K562 (cell line): ENCODE measurements around the gene MKS1. TPM values are rescaled to one million over a fixed set of nuclear protein-coding genes. Genes with fewer than 3 reads are reported as not detected.

Experiments used
- ATAC-seq: fragments of 200-7000 bp; cut with Tn5 transposase; 3 replicates; pipeline ENCODE4 v1.9.1; 2020; ENCODE audit warnings: moderate library complexity
- BruUV-seq: library from RNA; stranded (reverse); fragments of 400-500 nt; replicated peaks from 2 replicates; lab custom pipeline; 2021; lab: Mats Ljungman, UMichigan
- CTCF ChIA-PET: fragments of 300-600 bp; formaldehyde crosslinking; extraction: SDS; loops from one replicate; lab custom pipeline; 2021; ENCODE audit warnings: low intra/inter-chr PET ratio; lab: Yijun Ruan, JAX
- POLR2A ChIA-PET: fragments of 300-600, 350-650 bp; sonication (Branson Sonifier 250); formaldehyde crosslinking; extraction: SDS; loops from one replicate; lab custom pipeline; 2021; ENCODE audit warnings: antibody characterized with exemption, inconsistent platforms; lab: Yijun Ruan, JAX
- DNase-seq, 4 experiments: peaks; one replicate each; pipeline versions ENCODE4 v3.0.0 to v3.0.0-alpha.2; 2011 to 2018; ENCODE audit warnings: low spot score in 3 of 4, mixed read lengths in 3 of 4; ENCODE audit errors: extremely low read depth in 1 of 4
- FAIRE-seq: peaks from 2 replicates; lab custom pipeline; 2011; peaks lifted over from hg19 to GRCh38; lab: Jason Lieb, UNC
- H2AFZ ChIP-seq: 2 replicates; pipeline ENCODE4 v1.6.0; 2011; ENCODE audit warnings: low read depth, low read length, control low read depth, inconsistent platforms
- H3K27ac ChIP-seq: fragments of 200-600 bp; 3 replicates; pipeline ENCODE4 v1.8.0; 2011; ENCODE audit warnings: low read depth, mild to moderate bottlenecking, control low read depth, inconsistent platforms, low read length, moderate library complexity, mixed read lengths; ENCODE audit errors: extremely low read depth
- H3K27me3 ChIP-seq, 2 experiments: fragments of 300-600 bp in 1 of 2; 2 replicates in 1 of 2; 3 replicates in 1 of 2; pipeline versions ENCODE4 v1.6.0 to v1.8.0; 2011; ENCODE audit warnings: inconsistent platforms in 2 of 2, low read length in 2 of 2, mild to moderate bottlenecking in 1 of 2, mixed read lengths in 1 of 2, moderate library complexity in 1 of 2; ENCODE audit not compliant: control insufficient read depth in 2 of 2, insufficient read depth in 2 of 2
- H3K36me3 ChIP-seq: fragments of 300-600 bp; 3 replicates; pipeline ENCODE4 v1.8.0; 2011; ENCODE audit warnings: mild to moderate bottlenecking, low read length, inconsistent platforms; ENCODE audit not compliant: control insufficient read depth, insufficient read depth
- H3K4me1 ChIP-seq, 2 experiments: fragments of 200-600 bp in 1 of 2; replicated peaks in 1 of 2; 2 replicates in 1 of 2; 3 replicates in 1 of 2; pipeline versions ENCODE4 v1.5.1 to v1.8.0; 2011; ENCODE audit warnings: inconsistent platforms in 2 of 2, low read length in 2 of 2, mild to moderate bottlenecking in 1 of 2, mixed read lengths in 1 of 2, moderate library complexity in 1 of 2; ENCODE audit not compliant: control insufficient read depth in 2 of 2, insufficient read depth in 2 of 2
- H3K4me2 ChIP-seq: 2 replicates; pipeline ENCODE4 v1.6.1; 2011; ENCODE audit warnings: low read length, control low read depth, inconsistent platforms, mixed read lengths; ENCODE audit not compliant: insufficient read depth
- H3K4me3 ChIP-seq: fragments of 200-600 bp; sonication (generic), shearing (Covaris generic); 2 replicates; pipeline ENCODE4 v1.5.1; 2016; ENCODE audit warnings: control low read depth, inconsistent platforms
- H3K79me2 ChIP-seq: fragments of 200-600 bp; 3 replicates; pipeline ENCODE4 v1.8.0; 2011; ENCODE audit warnings: low read length, inconsistent platforms; ENCODE audit not compliant: control insufficient read depth, insufficient read depth
- H3K9ac ChIP-seq, 2 experiments: 2 replicates each; pipeline versions ENCODE4 v1.6.0 to v1.6.1; 2011; ENCODE audit warnings: low read depth in 2 of 2, low read length in 2 of 2, control low read depth in 1 of 2, inconsistent platforms in 1 of 2, mild to moderate bottlenecking in 1 of 2, mixed read lengths in 1 of 2; ENCODE audit not compliant: insufficient read depth in 1 of 2
- H3K9me1 ChIP-seq: one replicate; pipeline ENCODE4 v1.6.0; 2011; ENCODE audit warnings: inconsistent platforms, mild to moderate bottlenecking, low read length, moderate library complexity; ENCODE audit not compliant: control insufficient read depth, insufficient read depth
- H3K9me3 ChIP-seq: replicated peaks from 2 replicates; pipeline ENCODE4 v1.5.1; 2011; ENCODE audit warnings: low read depth, low read length, inconsistent platforms; ENCODE audit not compliant: control insufficient read depth, insufficient read depth
- H4K20me1 ChIP-seq: replicated peaks from 2 replicates; pipeline ENCODE4 v1.6.1; 2011; ENCODE audit warnings: low read length, inconsistent platforms, mixed read lengths; ENCODE audit not compliant: control insufficient read depth, insufficient read depth
- CBX3 ChIP-seq, 2 experiments: IDR thresholded peaks; 1 replicate in 1 of 2; 2 replicates in 1 of 2; pipeline ENCODE4 v1.6.1; 2012; ENCODE audit warnings: inconsistent platforms in 2 of 2, low read length in 2 of 2, borderline replicate concordance in 1 of 2, control low read depth in 1 of 2
- CEBPG ChIP-seq, 3 experiments: fragments of 200-800 bp in 1 of 3; sonication (Bioruptor generic) in 1 of 3; sonication (generic) in 1 of 3; formaldehyde crosslinking in 1 of 3; IDR thresholded peaks in 2 of 3; conservative IDR thresholded peaks in 1 of 3; 2 replicates each; pipeline versions ENCODE4 v1.6.1 to v1.8.0; 2016 to 2022; ENCODE audit warnings: missing compliant biosample characterization in 2 of 3, missing genetic modification characterization in 2 of 3, mild to moderate bottlenecking in 1 of 3, missing genetic modification reagents in 1 of 3
- DNMT1 ChIP-seq: fragments of 450-650 bp; IDR thresholded peaks from 2 replicates; pipeline ENCODE4 v1.6.1; 2016; ENCODE audit warnings: antibody characterized with exemption, mild to moderate bottlenecking
- MCM2 ChIP-seq: fragments of 450-650 bp; IDR thresholded peaks from 2 replicates; pipeline ENCODE4 v1.6.1; 2017; ENCODE audit warnings: low read depth, mild to moderate bottlenecking
- MEF2A ChIP-seq: IDR thresholded peaks from 2 replicates; pipeline ENCODE4 v1.6.1; 2011; ENCODE audit warnings: low read depth, mild to moderate bottlenecking, low read length, moderate library complexity; ENCODE audit not compliant: control insufficient read depth
- NCOR1 ChIP-seq: fragments of 450-650 bp; IDR thresholded peaks from 2 replicates; pipeline ENCODE4 v1.6.1; 2016; ENCODE audit warnings: mild to moderate bottlenecking, moderate library complexity
- NR2C2 ChIP-seq, 2 experiments: fragments of 200-800 bp in 1 of 2; sonication (Bioruptor generic) in 1 of 2; sonication (generic) in 1 of 2; formaldehyde crosslinking in 1 of 2; IDR thresholded peaks; 2 replicates each; pipeline versions ENCODE4 v1.6.1 to v1.8.0; 2016 to 2022; ENCODE audit warnings: mild to moderate bottlenecking in 1 of 2, missing compliant biosample characterization in 1 of 2, missing genetic modification characterization in 1 of 2, missing genetic modification reagents in 1 of 2
- RFX7 ChIP-seq: fragments of 250-450 bp; sonication (Bioruptor Pico); IDR thresholded peaks from 2 replicates; pipeline ENCODE4 v1.5.1; 2021; ENCODE audit warnings: mild to moderate bottlenecking
- ZC3H4 ChIP-seq: sonication (generic); formaldehyde crosslinking; IDR thresholded peaks from 2 replicates; pipeline ENCODE4 v1.9.0; 2021; ENCODE audit warnings: missing genetic modification reagents, borderline replicate concordance
- ZNF12 ChIP-seq: sonication (generic); formaldehyde crosslinking; IDR thresholded peaks from 2 replicates; pipeline ENCODE4 v1.4.0; 2020; ENCODE audit warnings: mild to moderate bottlenecking, missing genetic modification reagents
- ZNF311 ChIP-seq: fragments of 250-450 bp; sonication (Bioruptor Pico); IDR thresholded peaks from 2 replicates; pipeline ENCODE4 v1.4.0; 2020; ENCODE audit warnings: mild to moderate bottlenecking, moderate library complexity
- ZNF699 ChIP-seq: fragments of 250-450 bp; sonication (Bioruptor Pico); IDR thresholded peaks from 2 replicates; pipeline ENCODE4 v1.8.0; 2021; ENCODE audit warnings: mild to moderate bottlenecking, moderate library complexity; ENCODE audit not compliant: insufficient replicate concordance
- WGBS: fragments of 100-300 bp; shearing (Covaris generic); methylation state at CpG from one replicate; pipeline ENCODE4 v1.1.6; 2016; ENCODE audit warnings: low coverage, mixed read lengths; ENCODE audit not compliant: insufficient coverage; ENCODE audit errors: missing lambda C conversion rate; 5-methylcytosine and 5-hydroxymethylcytosine counted together
- in situ Hi-C: fragments of 300-500 bp; cut with MboI; formaldehyde crosslinking; loops from 4 replicates; pipeline ENCODE4 v1.15.0; 2018; ENCODE audit warnings: inconsistent platforms, mixed read lengths
- intact Hi-C: fragments of 100-400 bp; cut with micrococcal nuclease; formaldehyde crosslinking; loops from 2 replicates; pipeline ENCODE4 v1.14.2; 2022
- polyA plus RNA-seq, 8 experiments: library from polyadenylated mRNA; depleted of rRNA in 4 of 8; stranded (reverse) in 5 of 8; unstranded in 3 of 8; fragments of >200 nt; fragmentation: Nextera tagmentation in 2 of 8; fragmentation: Illumina TruSeq in 1 of 8; extraction: Ambion mirVana in 2 of 8; extraction: Trizol in 1 of 8; gene quantifications; 2 replicates each; pipeline versions ENCODE4 v1.2.1 to v1.2.3, GENCODE V29; 2011 to 2014; ENCODE audit warnings: inconsistent platforms in 1 of 8, missing spikeins in 1 of 8
- total RNA-seq, 7 experiments: library from RNA; depleted of rRNA in 6 of 7; stranded (reverse); fragments of >200 nt in 6 of 7; fragmentation: Illumina TruSeq in 2 of 7; extraction: Trizol in 2 of 7; gene quantifications; 2 replicates each; pipeline versions ENCODE4 v1.2.1 to v1.2.3, GENCODE V29; 2011 to 2021; ENCODE audit warnings: low replicate concordance in 1 of 7
- TF ChIP-seq, protein P1 (sequence below): sonication (generic); formaldehyde crosslinking; IDR thresholded peaks from 2 replicates; pipeline ENCODE4 v1.8.0; 2023; ENCODE audit warnings: missing genetic modification reagents, mild to moderate bottlenecking, borderline replicate concordance
- TF ChIP-seq, protein P2 (sequence below): fragments of 450-650 bp; IDR thresholded peaks from 2 replicates; pipeline ENCODE4 v1.6.1; 2016; ENCODE audit warnings: antibody characterized with exemption

The MKS1 gene
- total and polyA plus RNA-seq, 9 of the 15 experiments (the other 6 are each of a cell fraction or from before 2014, with no cell fraction given): 16.3 to 31.0 (median 25.9) TPM

DNA sequence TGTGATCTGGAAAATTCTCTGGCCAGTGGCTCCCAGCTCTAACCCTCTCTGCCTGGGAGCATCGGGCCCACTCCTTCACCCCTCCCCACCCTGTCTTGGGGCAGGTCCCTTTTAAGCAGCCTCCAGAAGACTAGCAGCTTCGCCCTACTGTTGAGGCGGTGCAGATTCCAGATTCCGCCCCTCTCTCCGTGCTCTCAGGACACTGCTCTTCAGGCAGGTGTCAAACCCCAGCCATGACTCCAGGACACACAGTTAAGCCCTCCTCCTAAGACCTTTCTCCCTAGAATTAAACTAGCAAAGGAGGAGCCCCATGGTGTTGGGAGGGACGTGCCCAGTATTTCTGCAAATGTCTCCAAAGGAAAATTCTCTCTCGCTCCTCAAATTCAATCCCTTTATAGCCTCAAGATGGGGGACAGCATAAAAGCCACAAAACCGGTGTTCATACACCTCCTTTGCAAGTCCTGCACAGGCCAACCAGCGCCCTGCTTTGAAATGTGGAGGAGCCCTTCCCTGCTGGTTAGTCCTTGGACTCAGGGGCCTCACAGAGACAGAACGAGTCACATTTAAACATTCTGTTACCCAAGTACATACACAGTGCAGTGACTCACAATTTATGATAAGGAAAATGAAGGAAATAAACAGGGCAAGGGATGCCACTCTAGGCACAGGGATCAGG, 26.5 kb upstream of the MKS1 start:
- POLR2A ChIA-PET: interaction anchor here (0.6 to 1.4 kb wide), 5 partner anchors 8 to 423 kb away, joined by 3 to 6 read pairs (median 3); no protein-coding TSS in a partner anchor
- Histone ChIP-seq H3K27ac (no peak overlapping the region), H3K4me3 (no peak overlapping the region), H3K9me1 (no peaks in the 10 kb centered on the region), H3K9ac (peak overlapping the region in 1 of 2 experiments; percentile 53; a peak in 1 of 4 replicates), H2AFZ (peak overlapping the region; percentile 20; the same call in 1 of the 2 replicates), H3K4me1 (peaks cover 17 to 23% of the 10 kb centered on the region in 2 experiments), H3K27me3 (peaks cover 5 to 18% of the 10 kb centered on the region in 2 experiments), H3K4me2 (no peak overlapping the region), H3K9me3 (no peaks in the 10 kb centered on the region; the same call in 1 of the 2 replicates), H3K79me2 (no peaks in the 10 kb centered on the region), H4K20me1 (no peaks in the 10 kb centered on the region), H3K36me3 (no peaks in the 10 kb centered on the region)
- ATAC-seq: no peak; the same call in 2 of the 3 replicates
- no peak for DNase-seq
- CTCF ChIA-PET: no interaction called here
- BruUV-seq: no TSS peak
- intact Hi-C loops: no loop called here
- in situ Hi-C loops: no loop called here
- WGBS: 43% methylated on average over 10 of the region's 10 CpGs
- no peak for FAIRE-seq
- TF ChIP-seq, protein P1, sequence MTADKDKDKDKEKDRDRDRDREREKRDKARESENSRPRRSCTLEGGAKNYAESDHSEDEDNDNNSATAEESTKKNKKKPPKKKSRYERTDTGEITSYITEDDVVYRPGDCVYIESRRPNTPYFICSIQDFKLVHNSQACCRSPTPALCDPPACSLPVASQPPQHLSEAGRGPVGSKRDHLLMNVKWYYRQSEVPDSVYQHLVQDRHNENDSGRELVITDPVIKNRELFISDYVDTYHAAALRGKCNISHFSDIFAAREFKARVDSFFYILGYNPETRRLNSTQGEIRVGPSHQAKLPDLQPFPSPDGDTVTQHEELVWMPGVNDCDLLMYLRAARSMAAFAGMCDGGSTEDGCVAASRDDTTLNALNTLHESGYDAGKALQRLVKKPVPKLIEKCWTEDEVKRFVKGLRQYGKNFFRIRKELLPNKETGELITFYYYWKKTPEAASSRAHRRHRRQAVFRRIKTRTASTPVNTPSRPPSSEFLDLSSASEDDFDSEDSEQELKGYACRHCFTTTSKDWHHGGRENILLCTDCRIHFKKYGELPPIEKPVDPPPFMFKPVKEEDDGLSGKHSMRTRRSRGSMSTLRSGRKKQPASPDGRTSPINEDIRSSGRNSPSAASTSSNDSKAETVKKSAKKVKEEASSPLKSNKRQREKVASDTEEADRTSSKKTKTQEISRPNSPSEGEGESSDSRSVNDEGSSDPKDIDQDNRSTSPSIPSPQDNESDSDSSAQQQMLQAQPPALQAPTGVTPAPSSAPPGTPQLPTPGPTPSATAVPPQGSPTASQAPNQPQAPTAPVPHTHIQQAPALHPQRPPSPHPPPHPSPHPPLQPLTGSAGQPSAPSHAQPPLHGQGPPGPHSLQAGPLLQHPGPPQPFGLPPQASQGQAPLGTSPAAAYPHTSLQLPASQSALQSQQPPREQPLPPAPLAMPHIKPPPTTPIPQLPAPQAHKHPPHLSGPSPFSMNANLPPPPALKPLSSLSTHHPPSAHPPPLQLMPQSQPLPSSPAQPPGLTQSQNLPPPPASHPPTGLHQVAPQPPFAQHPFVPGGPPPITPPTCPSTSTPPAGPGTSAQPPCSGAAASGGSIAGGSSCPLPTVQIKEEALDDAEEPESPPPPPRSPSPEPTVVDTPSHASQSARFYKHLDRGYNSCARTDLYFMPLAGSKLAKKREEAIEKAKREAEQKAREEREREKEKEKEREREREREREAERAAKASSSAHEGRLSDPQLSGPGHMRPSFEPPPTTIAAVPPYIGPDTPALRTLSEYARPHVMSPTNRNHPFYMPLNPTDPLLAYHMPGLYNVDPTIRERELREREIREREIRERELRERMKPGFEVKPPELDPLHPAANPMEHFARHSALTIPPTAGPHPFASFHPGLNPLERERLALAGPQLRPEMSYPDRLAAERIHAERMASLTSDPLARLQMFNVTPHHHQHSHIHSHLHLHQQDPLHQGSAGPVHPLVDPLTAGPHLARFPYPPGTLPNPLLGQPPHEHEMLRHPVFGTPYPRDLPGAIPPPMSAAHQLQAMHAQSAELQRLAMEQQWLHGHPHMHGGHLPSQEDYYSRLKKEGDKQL (CRISPR knock-in tag): no peak
- TF ChIP-seq CBX3 (IDR thresholded peaks at IDR 0.05; ENCODE audit: borderline replicate concordance in 1 of 2, low read length in 2 of 2): no peak
- no peak for TF ChIP-seq MCM2
- no peak for TF ChIP-seq NR2C2 (CRISPR knock-in tag; IDR thresholded peaks at IDR 0.05)
- TF ChIP-seq NR2C2 (tag; IDR thresholded peaks at IDR 0.05): no peak
- no peak for TF ChIP-seq ZNF699 (CRISPR knock-in tag)
- no peak for TF ChIP-seq ZNF12 (CRISPR knock-in tag)
- TF ChIP-seq DNMT1: no peak
- no peak for TF ChIP-seq ZC3H4 (CRISPR knock-in tag)
- TF ChIP-seq, protein P2, sequence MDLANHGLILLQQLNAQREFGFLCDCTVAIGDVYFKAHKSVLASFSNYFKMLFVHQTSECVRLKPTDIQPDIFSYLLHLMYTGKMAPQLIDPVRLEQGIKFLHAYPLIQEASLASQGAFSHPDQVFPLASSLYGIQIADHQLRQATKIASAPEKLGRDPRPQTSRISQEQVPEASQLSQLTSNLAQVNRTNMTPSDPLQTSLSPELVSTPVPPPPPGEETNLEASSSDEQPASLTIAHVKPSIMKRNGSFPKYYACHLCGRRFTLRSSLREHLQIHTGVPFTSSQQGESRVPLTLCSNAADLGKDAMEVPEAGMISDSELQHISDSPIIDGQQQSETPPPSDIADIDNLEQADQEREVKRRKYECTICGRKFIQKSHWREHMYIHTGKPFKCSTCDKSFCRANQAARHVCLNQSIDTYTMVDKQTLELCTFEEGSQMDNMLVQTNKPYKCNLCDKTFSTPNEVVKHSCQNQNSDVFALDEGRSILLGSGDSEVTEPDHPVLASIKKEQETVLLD: no peak
- no peak for TF ChIP-seq CEBPG (CRISPR knock-in tag; IDR thresholded peaks at IDR 0.05)
- no peak for TF ChIP-seq CEBPG (tag; conservative IDR thresholded peaks at IDR 0.05 in 1 of 2, IDR thresholded peaks at IDR 0.05 in 1 of 2)
- TF ChIP-seq NCOR1: no peak
- TF ChIP-seq RFX7 (CRISPR knock-in tag): no peak
- TF ChIP-seq ZNF311: no peak
- no peak for TF ChIP-seq MEF2A
